HCT116 (cell line): ENCODE measurements around the gene ZSWIM5.

Source experiments
- EZH2 ChIP-seq: fragments of 200-600 bp; sonication (generic); IDR thresholded peaks from 2 replicates; pipeline ENCODE4 v1.6.1; 2017; ENCODE audit warnings: antibody characterized with exemption, mixed run types
- POLR2A ChIP-seq: IDR thresholded peaks from 2 replicates; pipeline ENCODE4 v1.7.0; 2011; ENCODE audit warnings: borderline replicate concordance; ENCODE audit not compliant: insufficient read depth, insufficient read length; ENCODE audit errors: extremely low read depth
- POLR2AphosphoS5 ChIP-seq: IDR thresholded peaks from 2 replicates; pipeline ENCODE4 v1.6.1; 2011; ENCODE audit warnings: mild to moderate bottlenecking, low read depth, low read length, moderate library complexity
- SP1 ChIP-seq: IDR thresholded peaks from 2 replicates; pipeline ENCODE4 v1.6.1; 2012; ENCODE audit warnings: low read depth
- TF ChIP-seq, protein P1 (sequence below): IDR thresholded peaks from 2 replicates; pipeline ENCODE4 v1.6.1; 2012
- TF ChIP-seq, protein P2 (sequence below), 3 experiments: fragments of 200-600 bp in 1 of 3; sonication (generic) in 1 of 3; IDR thresholded peaks in 2 of 3; conservative IDR thresholded peaks in 1 of 3; 2 replicates each; pipeline ENCODE4 v1.5.1; 2012 to 2017; ENCODE audit warnings: low read depth in 2 of 3, low read length in 2 of 3, antibody characterized with exemption in 1 of 3, borderline replicate concordance in 1 of 3, control low read depth in 1 of 3, mild to moderate bottlenecking in 1 of 3, mixed read lengths in 1 of 3, mixed run types in 1 of 3, moderate library complexity in 1 of 3; ENCODE audit not compliant: insufficient read depth in 1 of 3

DNA sequence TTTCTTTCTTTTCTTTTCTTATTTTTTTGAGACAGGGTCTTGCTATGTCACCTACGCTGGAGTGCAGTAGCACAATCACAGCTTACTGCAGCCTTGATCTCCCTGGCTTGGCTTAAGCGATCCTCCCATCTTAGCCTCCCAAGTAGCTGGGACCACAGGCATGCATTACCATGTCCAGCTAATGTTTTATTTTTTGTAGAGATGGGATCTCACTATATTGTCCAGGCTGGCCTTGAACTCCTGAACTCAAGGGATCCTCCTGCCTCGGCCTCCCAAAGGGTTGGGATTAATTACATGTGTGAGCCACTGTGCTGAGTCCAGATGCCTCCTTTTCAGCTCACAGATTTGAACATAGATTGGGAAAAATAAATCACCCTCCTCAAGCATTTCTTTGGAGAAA is 98.6 kb downstream of the ZSWIM5 start:
- TF ChIP-seq, protein P1, sequence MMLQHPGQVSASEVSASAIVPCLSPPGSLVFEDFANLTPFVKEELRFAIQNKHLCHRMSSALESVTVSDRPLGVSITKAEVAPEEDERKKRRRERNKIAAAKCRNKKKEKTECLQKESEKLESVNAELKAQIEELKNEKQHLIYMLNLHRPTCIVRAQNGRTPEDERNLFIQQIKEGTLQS, result no peak
- TF ChIP-seq, protein P2, sequence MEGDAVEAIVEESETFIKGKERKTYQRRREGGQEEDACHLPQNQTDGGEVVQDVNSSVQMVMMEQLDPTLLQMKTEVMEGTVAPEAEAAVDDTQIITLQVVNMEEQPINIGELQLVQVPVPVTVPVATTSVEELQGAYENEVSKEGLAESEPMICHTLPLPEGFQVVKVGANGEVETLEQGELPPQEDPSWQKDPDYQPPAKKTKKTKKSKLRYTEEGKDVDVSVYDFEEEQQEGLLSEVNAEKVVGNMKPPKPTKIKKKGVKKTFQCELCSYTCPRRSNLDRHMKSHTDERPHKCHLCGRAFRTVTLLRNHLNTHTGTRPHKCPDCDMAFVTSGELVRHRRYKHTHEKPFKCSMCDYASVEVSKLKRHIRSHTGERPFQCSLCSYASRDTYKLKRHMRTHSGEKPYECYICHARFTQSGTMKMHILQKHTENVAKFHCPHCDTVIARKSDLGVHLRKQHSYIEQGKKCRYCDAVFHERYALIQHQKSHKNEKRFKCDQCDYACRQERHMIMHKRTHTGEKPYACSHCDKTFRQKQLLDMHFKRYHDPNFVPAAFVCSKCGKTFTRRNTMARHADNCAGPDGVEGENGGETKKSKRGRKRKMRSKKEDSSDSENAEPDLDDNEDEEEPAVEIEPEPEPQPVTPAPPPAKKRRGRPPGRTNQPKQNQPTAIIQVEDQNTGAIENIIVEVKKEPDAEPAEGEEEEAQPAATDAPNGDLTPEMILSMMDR (IDR thresholded peaks at IDR 0.05 in 2 of 3, conservative IDR thresholded peaks at IDR 0.05 in 1 of 3; ENCODE audit: borderline replicate concordance in 1 of 3, insufficient read depth in 1 of 3, low read depth in 2 of 3, low read length in 2 of 3), result no peak
- TF ChIP-seq POLR2AphosphoS5 (no peak), SP1 (no peak), POLR2A (no peak), EZH2 (no peak)
